Tibial nerve (tissue), 3 donors: Measurements from ENCODE around the gene CYTH2.

Experiments
- POLR2A ChIP-seq, 2 donors: fragments of 450-650 bp; IDR thresholded peaks; one replicate each; pipeline ENCODE4 v1.6.1; 2017; ENCODE audit warnings: antibody characterized with exemption in 2 of 2, mild to moderate bottlenecking in 2 of 2, moderate library complexity in 2 of 2
- TF ChIP-seq, protein P1 (sequence below), 5 experiments: fragments of 200-600 bp in 3 of 5; fragments of 450-650 bp in 2 of 5; sonication (generic) in 3 of 5; IDR thresholded peaks; one replicate each; pipeline ENCODE4 v1.5.1; 2016 to 2019; ENCODE audit warnings: antibody characterized with exemption in 5 of 5, mild to moderate bottlenecking in 3 of 5, moderate library complexity in 2 of 5

DNA sequence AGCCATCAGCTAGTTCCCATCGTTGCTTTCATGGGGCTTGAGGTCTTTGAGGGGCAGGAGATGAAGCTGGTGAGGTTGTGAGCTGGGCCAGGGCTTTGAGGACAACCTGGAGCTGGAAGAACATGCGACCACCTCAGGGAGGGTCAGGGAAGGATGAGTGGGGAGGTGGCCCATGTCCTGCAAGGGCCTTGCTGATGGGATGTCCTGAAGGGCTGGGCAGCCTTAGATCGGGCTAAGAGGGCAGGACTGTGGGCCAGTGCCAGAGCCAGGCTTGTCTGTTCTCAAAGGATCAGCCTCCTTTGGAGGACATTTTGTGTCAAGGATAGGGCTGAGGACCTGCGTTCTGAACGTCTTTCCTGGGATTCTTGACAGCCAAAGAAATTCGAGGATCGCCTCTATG is 10.5 kb downstream of the CYTH2 start:
- TF ChIP-seq, protein P1, sequence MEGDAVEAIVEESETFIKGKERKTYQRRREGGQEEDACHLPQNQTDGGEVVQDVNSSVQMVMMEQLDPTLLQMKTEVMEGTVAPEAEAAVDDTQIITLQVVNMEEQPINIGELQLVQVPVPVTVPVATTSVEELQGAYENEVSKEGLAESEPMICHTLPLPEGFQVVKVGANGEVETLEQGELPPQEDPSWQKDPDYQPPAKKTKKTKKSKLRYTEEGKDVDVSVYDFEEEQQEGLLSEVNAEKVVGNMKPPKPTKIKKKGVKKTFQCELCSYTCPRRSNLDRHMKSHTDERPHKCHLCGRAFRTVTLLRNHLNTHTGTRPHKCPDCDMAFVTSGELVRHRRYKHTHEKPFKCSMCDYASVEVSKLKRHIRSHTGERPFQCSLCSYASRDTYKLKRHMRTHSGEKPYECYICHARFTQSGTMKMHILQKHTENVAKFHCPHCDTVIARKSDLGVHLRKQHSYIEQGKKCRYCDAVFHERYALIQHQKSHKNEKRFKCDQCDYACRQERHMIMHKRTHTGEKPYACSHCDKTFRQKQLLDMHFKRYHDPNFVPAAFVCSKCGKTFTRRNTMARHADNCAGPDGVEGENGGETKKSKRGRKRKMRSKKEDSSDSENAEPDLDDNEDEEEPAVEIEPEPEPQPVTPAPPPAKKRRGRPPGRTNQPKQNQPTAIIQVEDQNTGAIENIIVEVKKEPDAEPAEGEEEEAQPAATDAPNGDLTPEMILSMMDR (IDR thresholded peaks at IDR 0.05) = no peak
- no peak for TF ChIP-seq POLR2A (IDR thresholded peaks at IDR 0.05)
